Erythroblast (primary cell): ENCODE measurements around the gene MACROD2.

Experiments
- GATA1 ChIP-seq: IDR thresholded peaks from 2 replicates; pipeline ENCODE4 v1.6.1; 2011; ENCODE audit warnings: low read depth, mild to moderate bottlenecking, control low read depth, low read length, moderate library complexity
- POLR2A ChIP-seq: IDR thresholded peaks from 2 replicates; pipeline ENCODE4 v1.6.1; 2011; ENCODE audit warnings: mild to moderate bottlenecking, low read length

DNA sequence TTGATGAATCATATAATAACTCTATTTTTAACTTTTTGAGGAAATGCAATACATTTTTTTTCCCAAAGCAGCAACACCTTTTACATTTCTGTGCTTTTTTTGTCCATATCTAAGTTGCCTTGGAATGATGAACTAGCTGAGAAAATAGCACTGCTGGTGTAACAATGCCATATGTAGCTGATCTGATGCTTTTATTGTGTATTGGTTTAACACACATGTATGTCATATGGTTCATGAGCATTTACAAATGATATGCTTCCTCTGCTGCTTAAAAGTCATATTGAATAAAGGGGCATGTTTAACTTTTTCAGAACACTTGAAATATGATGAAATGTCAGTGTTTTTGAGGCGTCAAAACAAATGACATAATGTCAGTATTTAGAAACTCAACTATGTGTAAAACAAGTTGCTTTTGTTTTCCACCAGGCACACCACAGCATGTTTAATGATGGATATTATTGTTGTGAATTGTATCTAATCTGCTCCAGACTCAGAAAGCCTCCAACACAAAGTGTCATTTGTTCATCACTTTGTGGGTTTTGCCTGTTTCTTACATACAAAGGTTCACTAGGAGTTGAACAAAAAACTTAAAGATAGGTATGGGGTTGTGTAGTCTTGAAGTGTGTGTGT lies 1117.9 kb downstream of the MACROD2 start:
- TF ChIP-seq POLR2A = no peak
- no peak for TF ChIP-seq GATA1
